HepG2 (cell line): ENCODE results near the gene CCNDBP1. TPM values are rescaled to one million over a fixed set of nuclear protein-coding genes. Genes with fewer than 3 reads are reported as not detected.
"Not testable (repeated sequence)": the region's sequence is repeated elsewhere in the genome, so short reads cannot be mapped to it uniquely, and the experiment has no call there.

ENCODE experiments used
- ATAC-seq: fragments of 200-7000 bp; cut with Tn5 transposase; 3 replicates; pipeline ENCODE4 v1.9.1; 2020; ENCODE audit warnings: mild to moderate bottlenecking, moderate library complexity
- BruUV-seq: library from RNA; stranded (reverse); fragments of 400-500 nt; replicated peaks from 2 replicates; lab custom pipeline; 2021; lab: Mats Ljungman, UMichigan
- CTCF ChIA-PET: fragments of 300-600 bp; formaldehyde crosslinking; extraction: SDS; loops from one replicate; lab custom pipeline; 2021; ENCODE audit warnings: low total read pairs, inconsistent platforms, low intra/inter-chr PET ratio; lab: Yijun Ruan, JAX
- POLR2A ChIA-PET: fragments of 350-600 bp; sonication (Branson Sonifier 250); formaldehyde crosslinking; loops from one replicate; lab custom pipeline; 2020; ENCODE audit warnings: antibody characterized with exemption, inconsistent platforms; lab: Yijun Ruan, JAX
- DNase-seq: peaks from one replicate; pipeline ENCODE4 v3.0.0-alpha.2; 2015; ENCODE audit warnings: low spot score
- FAIRE-seq: peaks from 3 replicates; lab custom pipeline; 2011; peaks lifted over from hg19 to GRCh38; lab: Jason Lieb, UNC
- H2AFZ ChIP-seq: one replicate; pipeline ENCODE4 v1.6.1; 2011; ENCODE audit warnings: low read length, inconsistent platforms
- H3K27ac ChIP-seq: fragments of 300-600 bp; 3 replicates; pipeline ENCODE4 v1.8.0; 2011; ENCODE audit warnings: mixed run types, mild to moderate bottlenecking, mixed read lengths, low read length, inconsistent platforms; ENCODE audit not compliant: insufficient read depth; ENCODE audit errors: extremely low read length
- H3K27me3 ChIP-seq, 2 experiments: fragments of 200-600 bp in 1 of 2; 2 replicates in 1 of 2; 3 replicates in 1 of 2; pipeline versions ENCODE4 v1.6.0 to v1.8.0; 2011; ENCODE audit warnings: low read length in 2 of 2, mild to moderate bottlenecking in 2 of 2, moderate library complexity in 2 of 2, inconsistent platforms in 1 of 2; ENCODE audit not compliant: insufficient read depth in 2 of 2, control insufficient read depth in 1 of 2
- H3K36me3 ChIP-seq, 2 experiments: fragments of 200-600 bp in 1 of 2; replicated peaks in 1 of 2; 2 replicates in 1 of 2; 3 replicates in 1 of 2; pipeline versions ENCODE4 v1.5.1 to v1.8.0; 2011; ENCODE audit warnings: low read length in 2 of 2, inconsistent platforms in 1 of 2; ENCODE audit not compliant: insufficient read depth in 2 of 2, control insufficient read depth in 1 of 2
- H3K4me1 ChIP-seq: 2 replicates; pipeline ENCODE4 v1.5.1; 2012; ENCODE audit warnings: low read length, inconsistent platforms; ENCODE audit not compliant: insufficient read depth
- H3K4me2 ChIP-seq: 2 replicates; pipeline ENCODE4 v1.6.0; 2011; ENCODE audit warnings: low read depth, low read length, inconsistent platforms
- H3K4me3 ChIP-seq, 3 experiments: fragments of 200-600 bp in 1 of 3; sonication (generic), shearing (Covaris generic) in 1 of 3; replicated peaks in 1 of 3; 2 replicates each; pipeline ENCODE4 v1.5.1; 2011 to 2016; ENCODE audit warnings: low read length in 3 of 3, inconsistent platforms in 2 of 3, low read depth in 2 of 3, mild to moderate bottlenecking in 2 of 3, control low read depth in 1 of 3, mixed read lengths in 1 of 3; ENCODE audit not compliant: insufficient read depth in 1 of 3
- H3K79me2 ChIP-seq: one replicate; pipeline ENCODE4 v1.6.1; 2011; ENCODE audit warnings: low read length, inconsistent platforms; ENCODE audit not compliant: insufficient read depth
- H3K9ac ChIP-seq: 2 replicates; pipeline ENCODE4 v1.6.0; 2011; ENCODE audit warnings: mild to moderate bottlenecking, low read depth, low read length, inconsistent platforms; ENCODE audit not compliant: insufficient read depth
- H3K9me3 ChIP-seq: 2 replicates; pipeline ENCODE4 v1.5.1; 2012; ENCODE audit warnings: mild to moderate bottlenecking, low read length
- H4K20me1 ChIP-seq: 2 replicates; pipeline ENCODE4 v1.6.0; 2011; ENCODE audit warnings: inconsistent platforms, mild to moderate bottlenecking, low read length, moderate library complexity; ENCODE audit not compliant: insufficient read depth
- CTCF ChIP-seq: sonication (generic); formaldehyde crosslinking; IDR thresholded peaks from 2 replicates; pipeline ENCODE4 v1.5.0; 2020; ENCODE audit warnings: mild to moderate bottlenecking, missing genetic modification reagents, moderate library complexity
- RAD21 ChIP-seq: fragments of 450-650 bp; formaldehyde crosslinking; IDR thresholded peaks from 2 replicates; pipeline ENCODE4 v1.5.0; 2020; ENCODE audit warnings: mild to moderate bottlenecking
- SMC3 ChIP-seq: IDR thresholded peaks from 2 replicates; pipeline ENCODE4 v1.6.1; 2011; ENCODE audit warnings: low read length, improper control_type of control experiment
- STAG1 ChIP-seq: sonication (generic); formaldehyde crosslinking; IDR thresholded peaks from 2 replicates; pipeline ENCODE4 v1.4.0; 2020; ENCODE audit warnings: missing genetic modification reagents
- ZNF569 ChIP-seq: sonication (generic); formaldehyde crosslinking; IDR thresholded peaks from 2 replicates; pipeline ENCODE4 v1.5.0; 2020; ENCODE audit warnings: mild to moderate bottlenecking, missing genetic modification reagents, moderate library complexity, borderline replicate concordance
- ZNF576 ChIP-seq: sonication (generic); formaldehyde crosslinking; IDR thresholded peaks from 2 replicates; pipeline ENCODE4 v1.4.0; 2020; ENCODE audit warnings: mild to moderate bottlenecking, missing genetic modification reagents
- ZNF670 ChIP-seq: sonication (generic); formaldehyde crosslinking; IDR thresholded peaks from 2 replicates; pipeline ENCODE4 v1.8.0; 2022; ENCODE audit warnings: mild to moderate bottlenecking, missing genetic modification reagents, borderline replicate concordance
- WGBS: methylation state at CpG from one replicate; pipeline ENCODE4 v1.1.6; 2017; ENCODE audit warnings: low lambda C conversion rate; 5-methylcytosine and 5-hydroxymethylcytosine counted together
- in situ Hi-C: cut with HindIII; loops from 2 replicates; pipeline ENCODE4 v1.10.0; 2017; ENCODE audit warnings: low pct_unique_long_range_greater_than_20kb; ENCODE audit not compliant: extremely low pct_ligation_motif_present
- intact Hi-C: fragments of 100-400 bp; cut with micrococcal nuclease; formaldehyde crosslinking; loops from one replicate; pipeline ENCODE4 v1.10.0; 2022; ENCODE audit not compliant: unreplicated experiment
- polyA plus RNA-seq, 8 experiments: library from polyadenylated mRNA; depleted of rRNA in 3 of 8; stranded (reverse) in 7 of 8; unstranded in 1 of 8; fragments of >200 nt; fragmentation: Illumina TruSeq in 4 of 8; extraction: Trizol in 4 of 8; gene quantifications; 2 replicates each; pipeline versions ENCODE4 v1.2.1 to v1.2.3, GENCODE V29; 2011 to 2016; ENCODE audit warnings: low read depth in 4 of 8, missing spikeins in 1 of 8, mixed read lengths in 1 of 8; ENCODE audit not compliant: insufficient read depth in 1 of 8
- total RNA-seq, 5 experiments: library from RNA; depleted of rRNA; stranded (reverse); fragments of >200 nt; fragmentation: Illumina TruSeq; extraction: Trizol; gene quantifications; 2 replicates each; pipeline ENCODE4 v1.2.3, GENCODE V29; 2016; ENCODE audit warnings: low read depth in 1 of 5

CCNDBP1 gene
- total and polyA plus RNA-seq, 2 of the 13 experiments (the other 11 are each of a cell fraction or from before 2014, with no cell fraction given), result 24.8 to 42.3 TPM

- Histone ChIP-seq H3K79me2 (no peaks in the 10 kb centered on the region), H3K9me3 (no peaks in the 10 kb centered on the region), H3K9ac (no peak overlapping the region), H3K36me3 (no peaks in the 10 kb centered on the region), H3K4me1 (0 out of 2 replicates have a peak, but pooled peaks cover 11% of the 10 kb centered on the region), H3K4me2 (peak overlapping the region; percentile 5; the same call in 1 of the 2 replicates)
- ATAC-seq, result peak; percentile 97
- ChIA-PET CTCF (interaction anchor here (1.1 to 2.7 kb wide), 3 partner anchors 43 to 63 kb away, joined by 4 to 45 read pairs (median 6); no protein-coding TSS in a partner anchor), POLR2A (interaction anchor here (1.0 kb wide), 1 partner anchor 16 kb away, joined by 3 read pairs; no protein-coding TSS in a partner anchor)
- peak; percentile 68 for FAIRE-seq
- WGBS, result 37% methylated on average over 16 of the region's 16 CpGs
- TF ChIP-seq ZNF569 (CRISPR knock-in tag), result no peak
- TF ChIP-seq SMC3, result peak; percentile 94
- peak; percentile 85 for TF ChIP-seq CTCF (CRISPR knock-in tag)
- peak; percentile 86 for TF ChIP-seq STAG1
- no peak for TF ChIP-seq ZNF670 (CRISPR knock-in tag)
- peak; percentile 60; the same call in 1 of the 2 replicates for TF ChIP-seq RAD21 (CRISPR knock-in tag)
- TF ChIP-seq ZNF576 (CRISPR knock-in tag), result peak; percentile 77; the same call in 1 of the 2 replicates
- TF ChIP-seq, all 625 proteins: peak for 5
- DNase-seq, result peak; percentile 63
- intact Hi-C loops, result loop anchor here (1.0 kb wide), 1 partner anchor 60 kb away; no protein-coding TSS in a partner anchor
- in situ Hi-C loops, result no loop called here
- H3K27ac ChIP-seq, result no peak overlapping the region
- no peak overlapping the region for H3K4me3 ChIP-seq
- peaks cover 0 to 8% of the 10 kb centered on the region in 2 experiments; a peak in 3 of 5 replicates for H3K27me3 ChIP-seq
- H4K20me1 ChIP-seq, result no peaks in the 10 kb centered on the region
- no TSS peak for BruUV-seq
- no peak overlapping the region for H2AFZ ChIP-seq
These were observed 40.2 kb downstream of the CCNDBP1 start for GRCh38 chr15:43225201-43225949.

- CTCF ChIA-PET, result interaction anchor here (1.1 to 2.7 kb wide), 3 partner anchors 43 to 62 kb away, joined by 4 to 45 read pairs (median 6); no protein-coding TSS in a partner anchor
These were observed 40.7 kb downstream of the CCNDBP1 start for GRCh38 chr15:43225950-43226255.

More at GRCh38 chr15:43225950-43226255, 40.7 kb downstream of the CCNDBP1 start:
- H3K4me2 ChIP-seq, FAIRE-seq, H3K27ac ChIP-seq, H2AFZ ChIP-seq, H3K79me2 ChIP-seq, in situ Hi-C loops, H4K20me1 ChIP-seq, H3K36me3 ChIP-seq, ATAC-seq, H3K9ac ChIP-seq, BruUV-seq, H3K9me3 ChIP-seq, H3K4me3 ChIP-seq, DNase-seq: not testable (repeated sequence)
- 79% methylated on average over 12 of the region's 12 CpGs for WGBS
- H3K27me3 ChIP-seq, result peaks cover 0 to 13% of the 10 kb centered on the region in 2 experiments; a peak in 3 of 5 replicates
- intact Hi-C loops, result loop anchor here (1.0 kb wide), 1 partner anchor 59 kb away; no protein-coding TSS in a partner anchor
- POLR2A ChIA-PET, result interaction anchor here (1.0 kb wide), 1 partner anchor 17 kb away, joined by 3 read pairs; no protein-coding TSS in a partner anchor
- 0 out of 2 replicates have a peak, but pooled peaks cover 11% of the 10 kb centered on the region for H3K4me1 ChIP-seq
